Spleen (tissue), 11 donors: Measurements from ENCODE around the gene RNF39. TPM values are rescaled to one million over a fixed set of nuclear protein-coding genes. Genes with fewer than 3 reads are reported as not detected.

Experiments used
- DNase-seq: peaks from one replicate; pipeline ENCODE4 v3.0.0-alpha.2; 2020
- H3K27ac ChIP-seq, 8 donors: fragments of 200-600 bp; sonication (generic) in 7 of 8; 1 replicate in 4 of 8; 2 replicates in 4 of 8; pipeline versions ENCODE4 v1.5.0 to v1.8.0; 2016 to 2021; ENCODE audit warnings: inconsistent platforms in 4 of 8, mild to moderate bottlenecking in 4 of 8, moderate library complexity in 1 of 8
- H3K27me3 ChIP-seq, 7 donors: fragments of 200-600 bp; sonication (generic) in 6 of 7; replicated peaks in 1 of 7; 1 replicate in 4 of 7; 2 replicates in 3 of 7; pipeline versions ENCODE4 v1.5.0 to v1.8.0; 2016 to 2021; ENCODE audit warnings: inconsistent platforms in 3 of 7, mild to moderate bottlenecking in 1 of 7
- H3K36me3 ChIP-seq, 6 donors: fragments of 200-600 bp; sonication (generic) in 5 of 6; 1 replicate in 4 of 6; 2 replicates in 2 of 6; pipeline versions ENCODE4 v1.5.0 to v1.8.0; 2016 to 2021; ENCODE audit warnings: inconsistent platforms in 2 of 6
- H3K4me1 ChIP-seq, 6 donors: fragments of 200-600 bp; sonication (generic) in 5 of 6; 1 replicate in 3 of 6; 2 replicates in 3 of 6; pipeline versions ENCODE4 v1.5.0 to v1.8.0; 2016 to 2021; ENCODE audit warnings: inconsistent platforms in 3 of 6
- H3K4me3 ChIP-seq, 8 donors: fragments of 200-600 bp; sonication (generic) in 7 of 8; 1 replicate in 4 of 8; 2 replicates in 4 of 8; pipeline versions ENCODE4 v1.5.0 to v1.8.0; 2016 to 2021; ENCODE audit warnings: inconsistent platforms in 4 of 8, mild to moderate bottlenecking in 4 of 8, moderate library complexity in 2 of 8
- H3K9me3 ChIP-seq, 8 donors: fragments of 200-600 bp; sonication (generic) in 7 of 8; 1 replicate in 4 of 8; 2 replicates in 4 of 8; pipeline versions ENCODE4 v1.5.0 to v1.8.0; 2016 to 2021; ENCODE audit warnings: inconsistent platforms in 4 of 8
- POLR2A ChIP-seq, 3 donors: fragments of 450-650 bp; IDR thresholded peaks; one replicate each; pipeline ENCODE4 v1.5.1; 2017; ENCODE audit warnings: antibody characterized with exemption in 3 of 3, mild to moderate bottlenecking in 1 of 3
- POLR2AphosphoS5 ChIP-seq, 3 donors: sonication (generic); formaldehyde crosslinking; IDR thresholded peaks; one replicate each; pipeline ENCODE4 v1.5.1; 2017; ENCODE audit warnings: antibody characterized with exemption in 3 of 3
- WGBS, 5 donors: extraction: QIAGEN DNeasy Blood & Tissue Kit in 3 of 5; methylation state at CpG; one replicate each; pipeline versions ENCODE4 v1.1.5 to v1.1.7; 2013 to 2018; 5-methylcytosine and 5-hydroxymethylcytosine counted together
- intact Hi-C: fragments of 100-400 bp; cut with DNase I; formaldehyde crosslinking; loops from one replicate; pipeline ENCODE4 v1.15.0; 2023; ENCODE audit warnings: low total_unique reads
- polyA plus RNA-seq, 3 donors: library from polyadenylated mRNA; stranded (reverse); fragments of 200-250 nt; gene quantifications; one replicate each; pipeline ENCODE4 v1.2.1, GENCODE V29; 2013
- total RNA-seq, 7 donors: library from RNA; depleted of rRNA in 3 of 7; stranded (reverse); fragments of >200 nt in 3 of 7; fragmentation: NEBNext Ultra II Directional in 4 of 7; extraction: Animal tissue kit (Norgen Biotek cat#: 25700) in 4 of 7; gene quantifications; one replicate each; pipeline versions ENCODE4 v1.1.0 to v1.2.1, GENCODE V29; 2016 to 2021
- TF ChIP-seq, protein P1 (sequence below), 11 experiments: fragments of 200-600 bp in 7 of 11; fragments of 450-650 bp in 4 of 11; sonication (generic) in 4 of 11; IDR thresholded peaks in 8 of 11; conservative IDR thresholded peaks in 3 of 11; 1 replicate in 7 of 11; 2 replicates in 4 of 11; pipeline versions ENCODE4 v1.4.0 to v1.8.0; 2016 to 2021; ENCODE audit warnings: antibody characterized with exemption in 11 of 11, inconsistent platforms in 4 of 11, mild to moderate bottlenecking in 1 of 11
- donor health status: healthy with polysubstance abuse.
- donor health status: DM: no; HTN: no; CAD: no; lungs with moderate emphysema.
- donor health status: DM: no; HTN: no; CAD: no.
- donor health status: Bipolar disorder and iron deficiency.
- donor health status: healthy.
- donor health status: DM: no; HTN: no; CAD: no.
- donor health status: DM: yes; HTN: yes; CAD: no.

The RNF39 gene
- total and polyA plus RNA-seq, 10 donors, result not detected

DNA sequence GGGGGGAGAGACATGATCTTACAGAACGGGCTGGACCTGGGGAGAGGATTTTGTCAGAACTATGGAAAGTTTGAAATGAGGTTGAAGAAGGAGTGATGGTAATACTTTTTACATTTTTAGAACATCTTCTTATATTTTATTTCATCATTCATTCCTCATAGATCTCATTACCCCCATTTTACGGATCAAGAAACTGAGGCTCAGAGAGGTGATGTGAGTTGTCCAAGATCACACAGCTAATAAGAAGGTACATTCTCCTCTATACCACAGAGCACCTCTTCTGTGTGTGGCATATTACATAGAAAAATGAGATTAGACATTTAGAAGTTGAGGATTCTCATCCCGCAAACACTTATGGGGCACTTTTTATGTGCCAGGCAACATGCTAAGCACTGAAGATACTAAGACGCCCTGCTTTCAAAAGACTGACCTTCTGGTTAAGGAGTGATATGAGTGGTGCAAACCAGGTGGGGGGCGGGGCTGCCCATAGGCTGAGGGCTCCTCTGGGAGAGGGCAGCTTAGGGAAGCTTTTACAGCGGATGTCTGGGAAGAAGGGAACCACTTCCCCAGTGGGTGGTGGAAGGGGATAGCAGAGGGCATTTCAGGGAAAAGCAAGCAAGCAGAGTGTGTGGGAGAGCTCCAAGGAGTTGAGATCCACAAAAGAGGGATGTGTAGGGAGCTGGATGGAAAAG is 17.4 kb upstream of the RNF39 start:
- intact Hi-C loops, result no loop called here
- H3K27me3 ChIP-seq, result peaks cover 0 to 86% (median 11%) of the 10 kb centered on the region in 7 donors
- no peaks in the 10 kb centered on the region for H3K36me3 ChIP-seq
- 67 to 81% (median 76%) methylated on average over 6 of the region's 6 CpGs for WGBS, 5 donors
- no peak for DNase-seq
- no peak overlapping the region for H3K27ac ChIP-seq
- H3K4me3 ChIP-seq, result no peak overlapping the region
- no peaks in the 10 kb centered on the region for H3K9me3 ChIP-seq
- TF ChIP-seq POLR2AphosphoS5 (IDR thresholded peaks at IDR 0.05), result no peak
- H3K4me1 ChIP-seq, result no peaks in the 10 kb centered on the region

DNA sequence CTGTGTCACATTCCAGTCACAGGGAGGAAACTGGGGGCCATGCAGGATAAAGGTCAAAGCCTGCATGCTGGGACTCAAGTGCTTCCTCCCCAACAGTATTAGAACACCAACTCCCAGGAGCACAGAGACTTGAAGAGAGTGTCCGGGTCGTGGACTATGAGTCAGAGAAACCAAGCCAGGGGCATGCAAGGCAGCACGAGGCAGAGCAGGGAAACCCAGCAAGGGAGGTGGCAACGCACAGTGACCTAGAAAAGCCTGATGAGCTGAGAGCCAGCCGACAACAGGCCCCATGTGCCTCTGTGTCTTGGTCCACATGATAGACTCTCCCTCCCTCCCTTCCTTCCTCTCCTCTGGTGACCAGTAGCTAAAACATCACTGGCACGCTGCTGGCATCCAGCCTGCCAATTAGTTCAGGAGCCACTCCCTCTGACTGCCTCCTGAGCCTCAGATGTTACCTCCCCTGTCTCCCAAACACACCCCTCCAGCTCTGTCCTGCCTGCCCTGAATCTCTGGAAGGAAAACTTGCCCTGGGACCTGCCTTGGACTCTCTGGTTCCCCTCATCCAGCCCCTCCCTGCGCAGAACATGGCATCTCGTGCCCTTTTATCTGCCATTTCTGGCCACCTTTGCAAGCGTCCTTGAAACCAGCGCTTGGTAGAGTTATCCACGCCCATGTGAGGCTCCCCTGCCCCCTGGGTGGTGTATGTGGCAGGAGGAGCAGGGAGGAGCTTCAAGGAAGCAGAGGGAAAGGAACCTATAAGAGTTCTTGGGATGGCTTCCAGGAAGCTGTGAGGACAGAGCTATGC is 16.2 kb upstream of the RNF39 start:
- intact Hi-C loops, result no loop called here
- no peaks in the 10 kb centered on the region for H3K9me3 ChIP-seq
- TF ChIP-seq POLR2AphosphoS5 (IDR thresholded peaks at IDR 0.05) (no peak), POLR2A (IDR thresholded peaks at IDR 0.05) (no peak)
- TF ChIP-seq, protein P1, sequence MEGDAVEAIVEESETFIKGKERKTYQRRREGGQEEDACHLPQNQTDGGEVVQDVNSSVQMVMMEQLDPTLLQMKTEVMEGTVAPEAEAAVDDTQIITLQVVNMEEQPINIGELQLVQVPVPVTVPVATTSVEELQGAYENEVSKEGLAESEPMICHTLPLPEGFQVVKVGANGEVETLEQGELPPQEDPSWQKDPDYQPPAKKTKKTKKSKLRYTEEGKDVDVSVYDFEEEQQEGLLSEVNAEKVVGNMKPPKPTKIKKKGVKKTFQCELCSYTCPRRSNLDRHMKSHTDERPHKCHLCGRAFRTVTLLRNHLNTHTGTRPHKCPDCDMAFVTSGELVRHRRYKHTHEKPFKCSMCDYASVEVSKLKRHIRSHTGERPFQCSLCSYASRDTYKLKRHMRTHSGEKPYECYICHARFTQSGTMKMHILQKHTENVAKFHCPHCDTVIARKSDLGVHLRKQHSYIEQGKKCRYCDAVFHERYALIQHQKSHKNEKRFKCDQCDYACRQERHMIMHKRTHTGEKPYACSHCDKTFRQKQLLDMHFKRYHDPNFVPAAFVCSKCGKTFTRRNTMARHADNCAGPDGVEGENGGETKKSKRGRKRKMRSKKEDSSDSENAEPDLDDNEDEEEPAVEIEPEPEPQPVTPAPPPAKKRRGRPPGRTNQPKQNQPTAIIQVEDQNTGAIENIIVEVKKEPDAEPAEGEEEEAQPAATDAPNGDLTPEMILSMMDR (IDR thresholded peaks at IDR 0.05 in 8 of 11, conservative IDR thresholded peaks at IDR 0.05 in 3 of 11), result no peak
- peaks cover 0 to 86% (median 14%) of the 10 kb centered on the region in 7 donors for H3K27me3 ChIP-seq
- no peak for DNase-seq
- WGBS, 5 donors, result 43 to 64% (median 53%) methylated on average over 11 of the region's 11 CpGs
- no peaks in the 10 kb centered on the region for H3K36me3 ChIP-seq
- no peak overlapping the region for H3K4me3 ChIP-seq
- peak overlapping the region in 4 of 8 donors; percentile 14 to 28 (median 24) for H3K27ac ChIP-seq
- H3K4me1 ChIP-seq, result no peaks in the 10 kb centered on the region

DNA sequence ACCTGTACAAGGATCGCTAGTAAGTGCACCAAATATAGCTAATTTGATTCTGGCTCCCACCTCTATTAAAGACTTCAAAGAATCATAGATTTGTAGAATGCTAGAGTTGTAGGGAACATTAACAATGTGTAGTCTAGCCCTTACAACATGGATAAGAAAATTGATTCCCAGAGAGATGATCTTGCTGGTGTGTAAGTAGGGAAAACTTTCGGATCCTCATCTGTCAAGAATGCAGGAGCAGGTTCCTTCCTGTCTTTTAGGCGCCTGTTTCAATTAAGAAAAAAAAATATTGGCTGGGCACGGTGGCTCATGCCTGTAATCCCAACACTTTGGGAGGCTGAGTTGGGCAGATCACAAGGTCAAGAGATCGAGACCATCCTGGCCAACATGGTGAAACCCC is 12.3 kb upstream of the RNF39 start:
- Histone ChIP-seq H3K4me1 (no peaks in the 10 kb centered on the region), H3K27ac (no peak overlapping the region), H3K9me3 (no peaks in the 10 kb centered on the region), H3K4me3 (no peak overlapping the region), H3K36me3 (no peaks in the 10 kb centered on the region), H3K27me3 (peaks cover 0 to 68% (median 10%) of the 10 kb centered on the region in 7 donors)
- intact Hi-C loops, result no loop called here
- TF ChIP-seq, protein P1 (IDR thresholded peaks at IDR 0.05 in 8 of 11, conservative IDR thresholded peaks at IDR 0.05 in 3 of 11), result no peak
- TF ChIP-seq POLR2A (IDR thresholded peaks at IDR 0.05), result no peak
- no peak for TF ChIP-seq POLR2AphosphoS5 (IDR thresholded peaks at IDR 0.05)
- 60 to 80% (median 71%) methylated on average over 5 of the region's 5 CpGs for WGBS, 5 donors
- no peak for DNase-seq

DNA sequence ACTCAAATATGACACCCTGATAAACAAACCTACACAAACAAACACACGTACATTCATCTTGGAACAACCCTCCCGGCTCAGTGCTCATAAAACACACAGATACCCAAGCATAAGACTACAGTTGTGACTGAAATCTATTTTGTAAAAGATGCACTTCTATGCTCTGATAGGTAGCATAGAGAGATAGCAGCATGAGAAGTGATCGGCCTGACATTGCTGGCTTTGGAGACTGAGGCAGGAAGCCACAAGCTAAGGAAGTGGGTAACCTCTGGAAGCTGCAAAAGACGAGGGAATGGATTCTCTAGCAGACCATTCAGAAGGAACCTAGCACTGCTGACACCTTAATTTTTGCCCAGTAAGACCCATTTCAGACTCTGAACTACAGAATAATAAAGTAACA is 1.6 kb upstream of the RNF39 start:
- intact Hi-C loops, result no loop called here
- peaks cover 0 to 2% (median 0%) of the 10 kb centered on the region in 8 donors for H3K9me3 ChIP-seq
- no peak overlapping the region for H3K27ac ChIP-seq

More for the DNA sequence above, 1.6 kb upstream of the RNF39 start:
- Histone ChIP-seq H3K4me1 (peaks cover 8 to 19% (median 17%) of the 10 kb centered on the region in 6 donors), H3K36me3 (no peaks in the 10 kb centered on the region), H3K4me3 (no peak overlapping the region), H3K27me3 (peaks cover 7 to 71% (median 43%) of the 10 kb centered on the region in 7 donors)
- 32 to 44% (median 39%) methylated on average over 4 of the region's 4 CpGs for WGBS, 5 donors
- no peak for DNase-seq
- TF ChIP-seq, protein P1 (IDR thresholded peaks at IDR 0.05 in 8 of 11, conservative IDR thresholded peaks at IDR 0.05 in 3 of 11), result no peak
- TF ChIP-seq POLR2A (IDR thresholded peaks at IDR 0.05) (no peak), POLR2AphosphoS5 (IDR thresholded peaks at IDR 0.05) (no peak)
